LNCaP clone FGC (cell line): ENCODE data around the gene DUSP7.

Experiments
- DNase-seq: peaks from one replicate; pipeline ENCODE4 v3.0.0-alpha.2; 2011; ENCODE audit warnings: low read depth
- H3K4me3 ChIP-seq: 2 replicates; pipeline ENCODE4 v1.5.1; 2011; ENCODE audit warnings: mild to moderate bottlenecking, low read depth, low read length, control low read depth
- CTCF ChIP-seq: IDR thresholded peaks from 2 replicates; pipeline ENCODE4 v1.5.1; 2012; ENCODE audit warnings: mild to moderate bottlenecking; ENCODE audit not compliant: control insufficient read depth, insufficient read depth; ENCODE audit errors: extremely low read depth

Gene DUSP7

GRCh38 chr3:52090131-52090932 lies 34.0 kb upstream of the DUSP7 start:
- TF ChIP-seq CTCF, result no peak
- DNase-seq, result no peak
- no peak overlapping the region for H3K4me3 ChIP-seq

DNA sequence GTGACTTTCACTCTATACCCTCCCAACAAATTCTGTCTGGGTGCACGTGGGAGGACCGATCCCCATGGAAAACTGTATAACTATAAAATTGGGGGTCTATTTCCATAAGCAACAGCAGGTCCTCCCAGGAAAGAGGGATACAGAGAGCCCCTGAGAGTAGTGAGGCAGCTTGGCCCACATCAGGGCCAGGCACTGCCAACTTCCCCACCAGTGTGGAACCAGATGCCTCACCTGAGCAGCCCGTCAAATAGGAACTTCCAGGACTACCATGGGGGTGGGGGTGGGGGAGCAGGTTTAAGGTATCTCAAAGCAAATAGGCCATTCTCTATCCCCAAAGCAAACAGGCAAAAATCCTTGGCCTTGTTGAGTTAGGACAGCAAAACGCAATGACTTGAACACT lies 33.3 kb upstream of the DUSP7 start:
- no peak overlapping the region for H3K4me3 ChIP-seq
- no peak for DNase-seq
- TF ChIP-seq CTCF, result no peak

DNA sequence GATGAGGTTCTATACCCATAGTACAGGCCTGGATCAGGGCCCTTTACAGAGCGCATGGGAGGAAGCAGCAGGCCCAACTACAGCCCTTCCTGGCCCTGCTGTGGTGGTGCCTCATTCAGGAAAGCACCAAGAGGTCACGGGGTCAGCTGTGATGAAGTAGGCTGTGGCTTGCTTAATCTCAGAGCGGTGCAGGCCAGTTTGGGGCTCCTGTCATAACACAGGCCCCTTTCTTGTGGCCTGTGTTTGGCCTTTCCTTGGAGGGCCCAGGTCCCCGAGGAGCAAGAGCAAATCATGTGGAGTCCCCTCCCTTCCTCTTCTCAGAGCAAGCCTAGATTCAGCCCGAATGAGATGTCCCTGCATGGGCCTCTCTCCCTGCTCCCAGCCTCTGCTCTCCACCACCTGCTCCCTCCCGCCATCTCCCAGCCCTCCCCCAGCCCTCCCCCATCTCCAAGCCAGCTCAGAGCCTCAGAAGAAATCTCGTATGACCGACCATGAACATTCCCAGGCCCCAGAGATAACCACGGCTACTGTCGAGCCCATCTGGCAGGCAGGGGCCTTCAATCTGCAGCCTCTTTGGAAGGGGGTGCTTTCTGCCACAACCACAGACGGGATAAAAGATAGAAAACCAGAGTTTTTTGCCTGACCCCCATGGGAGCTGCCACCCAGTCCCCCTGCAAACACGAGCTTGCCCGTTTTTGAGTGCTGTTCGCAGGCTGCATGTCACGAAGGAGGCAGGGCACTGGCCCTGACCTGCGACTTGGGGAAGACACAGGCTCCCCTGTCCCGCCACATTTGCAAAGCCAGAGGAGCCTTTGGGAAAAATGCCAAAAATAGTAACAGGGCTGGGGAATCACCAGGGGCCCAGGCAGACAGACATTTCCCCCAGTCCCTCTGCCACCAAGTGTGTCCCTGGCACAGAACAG lies 32.3 kb upstream of the DUSP7 start:
- no peak for TF ChIP-seq CTCF
- no peak overlapping the region for H3K4me3 ChIP-seq
- DNase-seq, result no peak

DNA sequence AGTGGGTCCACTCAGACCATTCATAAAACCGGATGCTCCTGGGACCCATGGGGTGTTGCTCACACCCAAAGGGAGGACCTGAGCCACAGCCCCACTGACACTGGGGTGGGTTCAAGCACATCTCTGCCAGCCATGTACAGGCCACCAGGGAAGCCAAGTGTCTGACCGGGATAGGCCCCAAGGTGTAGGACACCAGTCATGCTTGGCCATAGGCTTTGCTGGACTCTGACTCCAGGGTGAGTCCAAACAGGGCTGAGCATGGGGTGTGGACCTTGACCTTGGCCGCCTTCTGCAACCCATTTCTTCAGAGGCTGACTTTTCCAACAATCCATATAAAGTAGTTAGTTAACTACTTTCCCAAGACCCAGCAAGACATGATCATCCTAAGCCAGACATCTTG lies 31.4 kb upstream of the DUSP7 start:
- no peak for DNase-seq
- no peak overlapping the region for H3K4me3 ChIP-seq
- no peak for TF ChIP-seq CTCF

DNA sequence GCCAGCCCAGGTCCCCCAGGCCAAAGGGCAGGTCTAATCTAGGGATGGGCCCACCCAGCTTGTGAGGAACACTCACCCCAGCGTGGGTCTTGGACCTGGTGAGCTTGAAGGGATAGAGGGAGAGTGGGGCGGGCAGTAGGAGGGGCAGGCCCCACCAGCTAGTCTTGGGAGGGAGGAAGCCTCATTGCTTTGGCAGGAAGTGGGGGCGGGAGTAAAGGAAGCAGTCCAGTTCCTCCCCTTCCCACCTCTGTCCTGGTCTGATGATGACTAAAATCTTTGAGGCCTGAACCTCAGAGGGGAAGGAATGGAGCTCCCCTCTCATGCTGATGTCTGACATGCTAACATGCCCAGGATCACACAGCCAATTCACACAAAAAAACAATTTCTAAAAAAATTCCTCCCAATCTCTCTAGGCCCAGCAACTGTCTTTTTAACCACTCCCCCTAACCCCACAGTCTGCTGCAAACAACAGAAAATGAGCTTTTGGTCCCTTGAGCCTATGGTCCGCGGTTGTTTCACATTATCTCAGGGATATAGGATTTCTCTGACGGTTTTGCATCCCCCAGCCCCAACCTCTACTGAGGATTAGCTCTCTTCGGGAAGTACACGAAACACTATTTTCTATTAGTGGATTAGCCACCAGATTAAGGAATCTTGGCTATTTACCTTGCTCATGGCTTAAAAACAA lies 30.7 kb upstream of the DUSP7 start:
- TF ChIP-seq CTCF, result no peak
- no peak overlapping the region for H3K4me3 ChIP-seq
- no peak for DNase-seq

- TF ChIP-seq CTCF, result no peak
- DNase-seq, result no peak
- H3K4me3 ChIP-seq, result no peak overlapping the region
Measured at GRCh38 chr3:52086461-52086860, 30.1 kb upstream of the DUSP7 start.
